ENCODE data around the gene OSER1.
A peak's percentile ranks its signal among the peaks of the same experiment; 100 is the strongest.

OSER1 gene

DNA sequence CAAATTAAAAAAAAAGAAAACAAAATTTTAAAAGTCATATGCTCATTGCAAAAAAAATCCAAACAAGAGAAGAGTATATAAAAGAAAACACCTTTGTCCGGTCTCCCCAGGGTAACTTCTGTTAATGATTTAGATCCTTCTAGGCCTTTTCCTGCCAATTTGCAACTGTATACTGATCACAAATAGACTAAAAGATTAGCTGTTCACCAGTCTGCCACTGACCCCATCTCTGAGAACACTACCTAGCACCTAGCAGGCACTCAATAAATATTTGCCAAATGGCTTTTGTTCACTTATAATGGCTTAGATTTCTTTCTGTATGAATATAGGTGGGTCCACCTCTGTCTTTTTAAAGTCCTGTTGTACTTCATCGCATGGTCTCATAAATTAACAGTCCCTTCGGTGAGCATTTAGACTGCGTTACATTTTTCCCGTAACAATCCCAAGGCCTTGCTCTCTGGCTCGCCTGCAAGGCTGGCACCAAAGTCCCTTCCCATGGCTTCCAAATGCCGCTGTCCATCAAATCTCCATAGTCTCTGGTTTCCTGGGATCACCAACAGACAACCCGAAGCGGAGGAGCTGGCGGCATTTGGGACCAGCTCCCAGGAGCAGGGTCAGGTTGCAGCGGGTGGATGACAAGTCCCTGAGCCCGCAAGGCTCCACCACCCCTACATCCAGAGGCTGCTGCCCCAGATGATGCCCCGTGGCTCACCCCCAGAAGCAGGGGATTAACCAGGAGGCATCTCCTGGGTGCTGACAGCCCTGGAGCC, 35.4 kb downstream of the OSER1 start:
- DNase-seq (ENCODE audit: low spot score), result no peak

DNA sequence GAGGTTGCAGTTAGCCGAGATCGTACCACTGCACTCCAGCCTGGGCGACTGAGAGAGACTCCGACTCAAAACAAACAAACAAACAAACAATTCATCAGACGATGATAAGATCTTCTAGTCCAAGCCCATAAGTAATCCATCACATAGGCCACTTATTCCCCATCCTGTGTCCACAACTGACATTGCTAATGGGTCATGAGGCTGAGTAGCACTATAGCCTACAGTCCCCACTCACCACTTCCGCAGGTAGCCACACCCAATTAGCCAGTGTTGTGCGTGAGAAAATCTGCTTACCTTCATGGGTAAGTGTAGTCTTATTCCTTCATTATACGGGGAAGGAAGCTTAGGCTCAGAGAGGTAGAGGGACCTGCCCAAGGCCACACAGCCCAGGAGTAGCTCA, 36.7 kb downstream of the OSER1 start:
- DNase-seq (ENCODE audit: low spot score), result no peak

DNA sequence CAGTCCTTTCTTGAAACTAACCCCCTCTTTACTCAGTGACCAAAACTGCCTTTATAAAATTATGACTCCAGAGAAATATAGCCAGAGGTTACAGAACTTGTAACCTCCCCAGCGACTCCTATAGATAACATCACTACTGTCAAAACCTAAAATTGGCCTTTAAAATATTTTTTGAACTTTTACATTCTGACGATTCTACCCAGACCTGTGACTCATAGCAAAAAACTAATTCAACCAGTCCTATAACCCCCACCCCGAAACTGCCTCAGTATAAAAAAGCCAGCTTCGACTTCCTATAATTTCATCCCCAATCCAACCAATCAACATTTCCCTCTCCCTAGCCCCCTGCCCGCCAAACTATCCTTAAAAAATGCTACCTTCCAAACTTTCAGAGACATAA, 37.5 kb downstream of the OSER1 start:
- DNase-seq (ENCODE audit: low spot score), result no peak

DNA sequence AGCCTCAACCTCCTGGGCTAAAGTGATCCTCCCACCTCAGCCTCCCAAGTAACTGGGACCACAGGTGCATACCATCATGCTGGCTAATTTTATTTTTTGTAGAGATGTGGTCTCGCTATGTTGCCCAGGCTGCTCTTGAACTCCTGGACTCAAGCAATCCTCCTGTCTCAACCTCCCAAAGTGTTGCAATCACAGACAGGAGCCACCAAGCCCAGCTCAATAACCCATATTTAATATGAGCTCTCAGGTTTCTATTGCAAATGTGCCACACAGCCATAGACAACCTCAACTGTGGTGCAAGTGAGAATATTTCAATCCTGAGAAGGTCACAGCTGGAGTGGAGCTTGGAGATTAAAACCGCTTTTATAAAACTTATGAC, 38.0 kb downstream of the OSER1 start:
- no peak for DNase-seq (ENCODE audit: low spot score)

DNA sequence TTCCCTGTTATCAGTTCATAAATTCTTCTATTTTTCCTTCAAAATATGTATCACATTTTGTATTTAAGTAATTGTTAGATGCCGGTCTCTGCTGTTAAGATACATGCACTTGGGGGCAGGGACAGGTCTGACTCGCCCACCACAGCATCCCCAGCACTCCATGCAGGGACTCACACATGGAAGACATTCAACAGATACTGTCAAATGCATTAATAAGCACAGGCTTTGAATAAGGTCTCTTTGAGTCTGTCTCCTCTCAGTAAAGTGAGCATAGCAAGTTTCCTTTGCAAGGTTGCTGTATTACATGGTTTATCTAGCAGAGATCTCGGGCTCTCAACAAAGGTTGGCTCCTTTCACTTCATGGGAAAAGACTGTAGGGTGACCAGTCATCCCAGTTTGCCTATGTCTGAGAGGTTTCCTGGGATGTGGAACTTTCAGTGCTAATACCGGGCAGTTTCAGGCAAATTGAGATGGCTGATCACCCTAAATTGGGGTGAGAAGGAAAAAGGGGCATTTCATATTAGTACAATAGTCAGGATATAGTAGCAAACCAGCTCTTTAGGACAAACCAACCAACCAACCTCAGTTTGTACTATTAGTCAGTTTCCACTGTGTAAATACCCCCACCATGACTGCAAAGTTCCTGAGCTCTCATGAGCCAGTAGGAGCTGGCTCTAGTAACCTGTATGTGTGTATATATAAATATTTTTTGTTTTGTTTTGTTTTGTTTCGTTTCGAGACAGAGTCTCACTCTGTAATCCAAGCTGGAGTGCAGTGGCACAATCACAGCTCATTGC, 38.6 kb downstream of the OSER1 start:
- DNase-seq (ENCODE audit: low spot score), result no peak

DNA sequence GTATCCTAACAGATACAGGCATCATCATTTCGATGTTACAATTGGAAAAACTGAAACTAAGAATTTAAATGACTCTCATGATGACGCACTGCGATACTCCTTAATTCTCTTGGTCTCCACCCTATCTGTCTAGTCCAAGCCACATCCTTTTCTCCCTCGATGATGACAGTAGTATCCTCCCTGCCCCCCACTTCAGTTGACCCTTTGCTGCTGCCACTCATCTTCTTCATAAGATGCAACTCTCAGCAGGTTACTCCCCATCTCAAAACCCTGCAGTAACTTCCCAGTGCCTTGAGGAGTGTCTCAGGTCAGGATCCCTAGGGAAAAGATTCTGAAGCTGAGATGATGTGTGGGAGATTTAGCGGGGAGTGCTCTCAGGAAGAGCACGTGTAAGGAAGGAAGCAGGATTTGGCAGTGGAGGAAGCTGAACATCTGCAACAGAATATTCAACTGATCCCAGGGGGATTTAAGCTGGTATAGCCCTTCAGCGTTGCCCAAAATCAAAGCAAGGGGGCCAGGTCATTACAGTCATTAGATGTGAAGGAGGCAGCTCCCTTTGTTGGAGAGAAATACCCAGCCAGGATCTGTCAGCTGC, 39.7 kb downstream of the OSER1 start:
- DNase-seq (ENCODE audit: low spot score), result no peak

DNA sequence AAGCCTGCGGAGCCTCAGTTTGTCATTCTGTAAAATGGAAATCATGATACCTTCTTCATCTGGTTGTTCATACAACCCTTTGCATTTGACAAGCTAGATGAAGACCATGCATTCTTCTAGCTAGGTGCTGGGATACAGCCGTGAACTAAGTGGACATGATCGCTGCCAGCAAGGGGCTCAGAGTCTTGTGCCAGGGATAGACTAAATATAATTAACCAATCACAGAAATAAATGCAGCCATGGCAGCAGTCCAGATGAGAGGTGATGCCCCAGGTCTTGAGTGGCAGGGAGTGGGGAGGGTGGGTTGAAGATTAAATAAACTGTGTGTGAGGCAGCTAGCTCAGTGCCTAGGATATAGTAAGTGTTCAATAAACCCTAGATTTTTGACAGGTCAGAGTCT, 42.8 kb downstream of the OSER1 start:
- no peak for DNase-seq (ENCODE audit: low spot score)

DNA sequence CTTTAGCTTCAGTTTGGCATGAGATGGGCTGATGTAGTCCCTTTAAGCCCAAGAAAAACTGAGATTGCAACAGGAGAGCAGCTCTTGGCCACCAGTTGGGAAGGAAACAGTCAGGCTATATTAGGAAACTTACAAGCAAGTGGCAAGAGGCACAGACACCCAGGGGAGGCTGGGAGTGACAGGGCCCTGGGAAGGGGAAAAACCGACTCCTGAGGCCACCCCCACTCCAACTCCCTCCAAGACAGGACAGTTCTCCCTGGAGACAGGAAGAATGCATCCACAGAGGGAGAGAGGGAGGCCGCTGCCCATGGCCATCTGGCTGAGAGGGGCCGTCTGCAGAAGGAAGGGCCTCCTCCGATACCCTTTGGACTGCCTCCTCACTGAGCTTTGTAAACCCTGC, 44.1 kb downstream of the OSER1 start:
- no peak for DNase-seq (ENCODE audit: low spot score)

DNA sequence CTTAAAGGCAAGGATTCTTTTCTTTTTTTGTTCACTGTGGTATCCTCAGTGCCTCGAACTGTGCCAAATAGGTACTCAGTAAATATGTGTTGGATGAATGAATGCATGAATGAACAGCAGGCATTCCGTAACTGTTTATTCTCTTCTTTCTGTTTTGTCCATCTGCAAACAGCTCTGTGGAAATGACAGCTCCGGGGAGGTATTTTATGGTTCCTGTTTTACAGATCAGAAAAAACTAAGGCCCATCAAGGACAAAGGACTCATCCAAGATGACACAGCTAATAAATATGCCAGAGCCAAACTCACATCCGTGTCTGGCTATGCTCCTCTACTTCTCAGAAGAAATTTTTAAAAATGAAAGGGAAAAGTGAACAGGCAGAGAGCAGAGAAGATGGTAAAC, 44.6 kb downstream of the OSER1 start:
- DNase-seq (ENCODE audit: low spot score), result no peak

DNA sequence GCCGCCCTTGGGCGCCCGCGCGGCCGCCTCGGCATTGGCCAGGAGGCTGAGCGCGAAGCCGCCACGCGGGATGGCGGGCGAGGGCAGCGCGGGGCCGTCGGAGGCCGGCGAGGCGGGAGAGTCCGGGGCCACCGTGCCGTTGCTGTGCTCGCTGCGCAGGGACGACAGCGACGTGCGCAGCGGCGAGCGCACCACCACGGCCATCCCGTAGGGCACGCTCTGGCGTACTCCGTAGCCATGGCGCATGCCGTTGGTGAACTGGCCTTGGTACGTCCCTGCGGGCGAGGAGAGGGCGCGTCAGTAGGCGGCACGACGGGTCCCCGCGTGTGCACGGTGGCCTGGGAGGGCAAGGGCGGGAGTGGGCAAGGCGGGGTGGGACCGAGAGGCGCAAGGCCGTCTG, 50.4 kb downstream of the OSER1 start:
- no peak for DNase-seq (ENCODE audit: low spot score)

DNA sequence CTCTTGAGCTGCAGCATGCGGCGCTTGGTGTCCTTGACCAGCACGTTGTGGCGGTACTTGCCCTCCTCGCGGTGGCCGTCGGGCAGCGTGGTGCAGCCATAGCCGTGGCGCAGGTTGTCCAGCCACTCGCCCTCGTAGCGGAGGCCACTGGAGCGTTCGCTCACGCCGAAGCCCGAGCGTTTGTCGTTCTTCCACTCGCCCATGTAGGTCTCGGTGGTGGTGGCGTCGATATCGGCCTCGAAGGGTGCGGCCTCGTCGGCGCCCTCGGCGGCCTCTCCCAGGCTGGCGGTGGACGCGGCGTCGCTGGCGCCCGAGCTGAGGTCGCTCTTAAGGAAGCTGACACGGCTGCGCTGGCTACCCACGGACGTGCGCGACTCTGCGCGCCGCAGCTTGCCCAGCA, 50.9 kb downstream of the OSER1 start:
- no peak for DNase-seq (ENCODE audit: low spot score)

DNA sequence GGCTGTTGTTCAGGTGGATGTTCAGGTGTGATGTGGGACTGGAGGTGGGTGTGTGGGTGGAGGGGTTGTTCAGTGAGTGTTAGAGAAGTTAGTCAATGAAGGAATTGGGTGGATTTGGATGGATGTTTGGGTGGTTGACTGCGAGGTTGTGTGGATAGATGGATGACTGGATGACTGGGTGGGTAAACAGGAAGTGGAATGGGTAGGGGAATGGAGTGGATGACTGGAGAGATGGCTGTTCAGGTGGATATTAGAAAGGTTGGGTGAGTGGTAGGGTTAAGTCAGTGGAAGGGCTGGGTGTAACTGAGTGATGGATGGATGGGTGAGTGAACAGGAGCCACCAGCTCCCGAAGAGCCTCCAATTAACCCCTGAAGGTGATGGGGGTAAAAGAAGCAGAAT, 51.4 kb downstream of the OSER1 start:
- no peak for DNase-seq (ENCODE audit: low spot score)

DNA sequence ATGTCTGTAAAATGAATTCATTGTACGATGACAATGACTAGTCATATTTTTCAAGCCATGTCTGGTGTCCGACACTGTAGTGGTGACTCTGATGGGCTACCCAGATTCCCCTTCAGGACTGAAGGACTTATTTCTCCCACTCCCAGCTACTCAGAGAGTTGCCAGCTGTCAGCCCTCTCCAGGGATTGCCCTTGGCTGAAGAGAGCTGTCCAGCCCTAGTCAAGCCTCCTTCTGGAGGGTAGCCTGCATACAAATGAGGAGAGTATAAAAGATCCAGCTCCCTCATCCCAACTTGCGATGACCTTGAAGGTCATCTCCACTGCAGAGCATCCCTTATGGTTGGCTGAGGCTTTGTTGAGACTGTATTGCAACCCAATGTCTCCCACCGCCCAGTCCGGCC, 53.5 kb downstream of the OSER1 start:
- no peak for DNase-seq (ENCODE audit: low spot score)

DNA sequence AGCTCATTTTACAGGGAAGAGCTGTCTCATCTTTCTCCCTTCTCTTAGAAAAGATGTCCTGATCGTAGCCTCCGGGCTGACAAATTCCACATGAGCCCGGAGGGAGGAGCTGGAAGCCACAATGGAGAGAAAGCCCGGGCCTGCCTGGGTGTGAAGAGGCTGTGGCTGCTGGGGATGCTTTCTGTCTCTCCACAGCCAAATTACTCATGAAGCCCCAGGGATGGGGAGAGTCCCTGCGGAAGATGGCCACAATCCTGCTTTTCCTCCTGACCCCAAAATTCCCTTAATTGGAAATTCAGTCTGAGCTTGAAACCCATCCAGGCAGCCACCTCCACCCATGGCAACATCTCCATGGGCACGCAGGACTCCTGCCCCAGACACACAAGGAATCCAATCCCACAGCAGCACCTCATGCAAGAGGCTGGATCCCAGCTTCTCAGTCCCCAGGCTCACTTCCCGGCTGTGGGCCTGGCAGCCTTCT, 56.0 kb downstream of the OSER1 start:
- no peak for DNase-seq (ENCODE audit: low spot score)

DNA sequence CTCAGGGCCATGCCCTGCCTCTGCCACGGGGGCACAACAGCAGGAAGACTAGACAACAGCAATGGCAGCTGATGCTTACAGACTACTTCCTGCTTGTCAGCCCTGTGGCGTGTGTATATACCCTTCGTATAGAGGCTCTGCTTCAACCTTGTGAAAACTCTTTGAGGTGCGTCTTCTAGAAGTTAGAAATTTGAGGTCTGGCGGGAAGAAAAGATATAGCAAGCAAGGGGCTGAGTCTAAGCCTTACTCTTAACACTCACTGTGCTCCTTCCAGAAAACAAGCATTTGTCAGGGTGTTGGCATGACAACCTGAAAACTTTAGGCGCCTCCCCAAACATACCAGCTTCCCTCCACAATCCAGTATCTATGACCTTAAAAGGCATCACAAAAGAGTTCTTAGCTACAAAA, 56.9 kb downstream of the OSER1 start:
- peak; percentile 56 for DNase-seq (ENCODE audit: low spot score)

DNA sequence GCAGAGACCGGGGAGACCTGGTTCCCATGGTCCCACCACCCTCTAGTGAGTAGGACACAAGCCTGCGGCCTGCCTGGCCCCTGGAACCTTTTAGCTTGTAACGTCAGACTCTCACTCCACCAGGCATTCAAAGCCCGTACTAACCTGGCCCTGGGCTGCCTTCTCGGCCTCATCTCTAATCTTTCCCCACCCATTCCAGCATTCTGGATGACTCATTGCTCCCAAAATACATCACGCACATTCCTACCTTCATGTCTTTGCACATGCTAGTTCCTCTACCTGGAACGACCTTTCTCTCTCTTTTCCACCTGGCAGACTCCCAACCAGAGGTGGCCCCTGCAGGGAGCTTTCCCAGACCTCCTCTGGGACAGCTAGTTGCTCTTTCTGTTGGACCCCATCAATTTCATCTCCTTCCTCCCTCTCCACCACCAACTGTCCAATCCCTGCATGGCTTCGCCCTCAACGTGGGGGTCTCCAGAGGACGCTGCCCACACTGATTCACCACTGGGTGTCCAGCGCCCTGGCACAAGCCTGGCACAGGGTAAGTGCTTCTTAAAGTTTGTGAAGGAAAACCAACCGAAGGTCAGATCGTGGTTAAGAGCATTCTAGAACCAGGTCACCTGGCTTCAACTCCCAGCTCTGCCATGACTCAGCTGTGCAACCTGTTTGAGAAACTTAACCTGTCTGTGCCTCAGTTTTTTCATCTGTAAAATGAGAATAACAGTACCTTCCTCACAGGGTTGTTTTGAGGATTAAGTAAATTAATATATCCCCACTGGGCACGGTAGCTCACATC, 58.8 kb downstream of the OSER1 start:
- DNase-seq (ENCODE audit: low spot score), result no peak

DNA sequence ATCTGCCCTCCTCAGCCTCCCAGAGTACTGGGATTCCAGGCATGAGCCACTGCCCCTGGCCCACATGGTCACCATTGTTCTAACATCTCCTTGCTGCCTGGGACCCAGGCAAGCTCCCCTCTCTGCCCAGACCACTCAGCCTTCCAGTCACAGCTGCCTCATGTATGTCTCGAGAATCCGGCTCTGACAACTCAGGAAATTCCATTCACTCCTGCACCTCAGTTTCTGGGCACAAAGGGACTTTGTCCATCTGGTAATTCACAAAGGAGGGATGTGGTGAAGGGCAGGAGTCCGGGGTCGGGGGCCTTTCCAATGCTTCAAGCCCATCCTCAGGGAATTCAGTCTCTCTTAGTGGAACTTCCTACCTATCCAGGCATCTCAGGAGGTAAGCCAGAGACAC, 64.3 kb downstream of the OSER1 start:
- no peak for DNase-seq (ENCODE audit: low spot score)

All from CD4-positive, alpha-beta T cell treated with Interleukin-2 at 100 ng/mL for 4 hours (primary cell).